HG03108 (cell line): ENCODE data around the gene PRKRA.
A peak's percentile ranks its signal among the peaks of the same experiment; 100 is the strongest.
"Not testable (repeated sequence)": the region's sequence is repeated elsewhere in the genome, so short reads cannot be mapped to it uniquely, and the experiment has no call there.

ENCODE experiments used
- ATAC-seq: cut with Tn5 transposase; IDR thresholded peaks from one replicate; pipeline ENCODE4 v1.9.1; 2021; ENCODE audit warnings: moderate library complexity; ENCODE audit not compliant: unreplicated experiment

Gene PRKRA

GRCh38 chr2:178414266-178415247, 36.4 kb downstream of the PRKRA start:
- peak; percentile 79 for ATAC-seq

GRCh38 chr2:178413472-178414265, 37.3 kb downstream of the PRKRA start:
- ATAC-seq, result peak; percentile 70

- ATAC-seq, result not testable (repeated sequence)
Measured at GRCh38 chr2:178412453-178412852, 38.5 kb downstream of the PRKRA start.

- no peak for ATAC-seq
Measured at GRCh38 chr2:178412047-178412446, 38.9 kb downstream of the PRKRA start.

- ATAC-seq, result no peak
Measured at GRCh38 chr2:178409261-178409660, 41.7 kb downstream of the PRKRA start.

- ATAC-seq, result peak; percentile 99
Measured at GRCh38 chr2:178404368-178404767, 46.6 kb downstream of the PRKRA start.

- ATAC-seq, result peak; percentile 35
Measured at GRCh38 chr2:178403671-178404306, 47.2 kb downstream of the PRKRA start.

GRCh38 chr2:178401994-178402437, 49.0 kb downstream of the PRKRA start:
- ATAC-seq, result no peak

- ATAC-seq, result peak; percentile 94
Measured at GRCh38 chr2:178397002-178397605, 53.9 kb downstream of the PRKRA start.

- no peak for ATAC-seq
Measured at GRCh38 chr2:178395941-178396570, 54.9 kb downstream of the PRKRA start.

GRCh38 chr2:178395295-178395694, 55.7 kb downstream of the PRKRA start:
- no peak for ATAC-seq

GRCh38 chr2:178394859-178395258, 56.1 kb downstream of the PRKRA start:
- no peak for ATAC-seq

- no peak for ATAC-seq
Measured at GRCh38 chr2:178392215-178392614, 58.8 kb downstream of the PRKRA start.

GRCh38 chr2:178391701-178392100, 59.3 kb downstream of the PRKRA start:
- no peak for ATAC-seq

GRCh38 chr2:178388287-178388686, 62.7 kb downstream of the PRKRA start:
- ATAC-seq, result no peak

- ATAC-seq, result no peak
Measured at GRCh38 chr2:178386986-178387597, 63.9 kb downstream of the PRKRA start.

GRCh38 chr2:178385595-178386148, 65.3 kb downstream of the PRKRA start:
- no peak for ATAC-seq

GRCh38 chr2:178383718-178384117, 67.3 kb downstream of the PRKRA start:
- no peak for ATAC-seq
